Fibroblast of skin of right biceps (primary cell): ENCODE data around the gene PDGFRB.

Source experiments
- DNase-seq: peaks from one replicate; pipeline ENCODE4 v3.0.0-alpha.2; 2013

The PDGFRB gene

GRCh38 chr5:150143350-150144245, 12.0 kb downstream of the PDGFRB start:
- peak; percentile 96 for DNase-seq

DNA sequence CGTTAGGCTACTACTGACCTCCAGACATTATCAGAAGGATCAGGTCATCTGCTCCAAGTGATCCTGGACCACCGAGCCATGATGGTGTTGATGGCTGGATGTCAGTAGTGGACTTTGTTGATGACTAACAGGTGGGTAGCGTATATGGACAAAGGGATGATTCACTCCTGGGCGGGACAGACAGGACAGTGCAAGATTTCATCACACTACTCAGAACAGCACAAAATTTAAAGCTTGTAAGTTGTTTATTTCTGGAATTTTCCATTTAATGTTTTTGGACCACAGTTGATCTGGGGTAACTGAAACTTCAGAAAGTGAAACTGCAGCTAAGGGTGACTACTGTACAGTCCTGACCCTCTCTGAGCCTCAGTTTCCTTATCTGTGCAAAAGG, 12.7 kb downstream of the PDGFRB start:
- peak; percentile 90 for DNase-seq

- no peak for DNase-seq
Observed at GRCh38 chr5:150142185-150142958, 13.3 kb downstream of the PDGFRB start.

GRCh38 chr5:150141544-150142184, 14.0 kb downstream of the PDGFRB start:
- DNase-seq: peak; percentile 71

DNA sequence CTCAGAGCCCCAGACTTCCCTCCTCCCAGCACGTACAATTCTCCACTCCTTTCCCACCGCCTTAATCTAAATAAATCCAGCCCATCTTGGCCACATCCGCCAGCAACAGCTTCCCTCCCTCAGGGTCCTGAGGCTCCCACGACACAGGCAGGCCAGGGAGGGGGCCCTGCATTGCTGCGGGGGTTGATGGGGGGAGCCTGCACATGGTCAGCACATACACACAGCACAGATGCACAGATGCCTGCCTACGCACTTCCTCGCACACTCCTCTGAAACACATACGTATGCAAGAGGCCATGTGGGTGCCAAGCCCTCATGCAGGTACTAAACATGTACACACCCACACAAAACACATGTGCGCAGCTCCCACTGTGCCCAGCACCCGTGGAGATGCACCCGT, 14.8 kb downstream of the PDGFRB start:
- peak; percentile 79 for DNase-seq

GRCh38 chr5:150139334-150139733, 16.3 kb downstream of the PDGFRB start:
- peak; percentile 91 for DNase-seq

DNA sequence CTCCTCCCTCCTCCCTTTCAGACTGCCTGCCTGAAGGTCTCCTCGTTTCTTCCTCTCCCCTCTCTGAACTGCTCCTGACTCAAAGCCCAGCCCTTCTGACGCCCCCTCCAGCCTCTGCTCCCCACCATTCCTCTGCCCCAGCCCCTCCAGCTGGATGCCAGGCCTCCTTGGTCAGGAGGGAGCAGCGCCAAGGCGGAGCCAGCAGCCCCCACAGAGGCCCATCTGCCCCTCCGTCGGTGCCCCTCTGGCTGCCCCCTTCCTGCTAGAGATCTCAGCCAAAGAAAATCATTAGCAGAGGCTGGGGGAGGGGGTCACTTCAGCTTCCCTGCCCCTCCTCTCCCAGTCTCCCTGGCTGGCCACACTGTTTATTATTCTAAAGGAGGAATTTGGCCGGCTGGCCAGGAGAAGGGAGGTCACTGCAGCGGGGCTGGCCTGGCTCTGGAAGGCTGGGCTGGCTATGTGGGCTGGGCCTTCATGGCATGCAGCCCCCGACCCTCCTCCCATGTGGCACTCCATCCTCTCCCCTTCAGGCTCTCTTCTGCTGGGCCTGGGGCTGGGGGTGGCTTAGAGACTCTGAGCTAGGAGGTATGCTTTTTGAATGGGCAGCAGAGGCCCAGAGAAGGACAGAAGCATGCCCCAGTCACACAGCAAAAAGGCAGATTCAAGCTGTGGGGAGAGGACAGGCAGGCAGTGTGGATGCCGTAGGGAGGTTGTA, 16.9 kb downstream of the PDGFRB start:
- DNase-seq: peak; percentile 89

DNA sequence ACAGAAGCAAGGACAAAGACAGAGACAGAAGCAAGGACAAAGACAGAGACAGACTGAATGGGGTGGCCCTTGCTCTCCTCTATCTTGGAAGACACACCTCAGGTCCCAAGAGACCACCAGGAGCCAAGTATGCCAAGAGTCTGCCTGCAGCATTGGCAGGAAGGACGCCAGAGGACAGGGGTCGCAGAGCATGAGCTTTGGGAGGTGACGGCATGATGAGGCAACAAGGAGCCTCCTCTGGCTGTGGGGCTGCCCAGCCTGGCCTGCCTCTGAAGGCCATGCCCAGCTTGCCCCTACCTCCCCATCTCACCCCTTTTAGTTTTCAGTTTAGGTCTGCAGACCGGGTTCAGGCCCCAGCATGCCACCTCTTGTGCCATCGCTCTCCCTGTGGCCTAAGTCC, 17.6 kb downstream of the PDGFRB start:
- peak; percentile 53 for DNase-seq

GRCh38 chr5:150137168-150137957, 18.3 kb downstream of the PDGFRB start:
- DNase-seq: peak; percentile 81

GRCh38 chr5:150136305-150137167, 19.1 kb downstream of the PDGFRB start:
- DNase-seq: no peak

DNA sequence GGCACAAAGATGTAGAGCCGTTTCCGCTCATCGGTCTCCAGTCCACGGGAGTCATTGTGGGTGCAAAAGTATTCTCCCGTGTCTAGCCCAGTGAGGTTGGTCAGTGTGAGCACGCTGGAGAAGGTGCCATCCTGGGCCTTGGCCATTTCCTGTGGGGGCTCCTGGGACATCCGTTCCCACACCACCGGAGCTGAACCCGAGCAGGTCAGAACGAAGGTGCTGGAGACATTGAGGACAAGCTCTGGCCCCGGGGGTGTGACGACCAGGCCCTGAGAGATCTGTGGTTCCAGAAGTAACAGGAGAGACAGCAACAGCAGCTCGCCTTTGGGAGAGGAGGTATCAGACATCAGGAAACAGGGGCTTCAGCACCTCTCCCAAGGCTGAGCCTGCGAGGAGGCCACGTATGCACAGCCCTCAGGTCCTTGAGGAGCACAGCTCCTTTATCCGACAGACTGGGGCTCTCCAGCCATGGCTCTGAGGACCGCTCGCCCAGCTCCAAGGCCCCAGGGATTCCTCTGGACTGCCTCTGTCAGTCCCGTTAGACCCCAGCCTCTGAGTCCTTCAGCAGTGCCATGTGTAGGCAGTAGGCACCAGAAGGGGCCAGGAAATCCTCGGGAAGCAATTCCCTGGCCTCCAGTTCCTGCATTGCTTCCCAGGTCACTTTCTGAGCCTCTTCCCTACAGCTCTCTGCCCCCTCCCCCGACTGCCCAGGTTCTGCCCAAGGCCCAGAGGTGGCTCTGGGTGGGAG, 19.9 kb downstream of the PDGFRB start:
- no peak for DNase-seq

DNA sequence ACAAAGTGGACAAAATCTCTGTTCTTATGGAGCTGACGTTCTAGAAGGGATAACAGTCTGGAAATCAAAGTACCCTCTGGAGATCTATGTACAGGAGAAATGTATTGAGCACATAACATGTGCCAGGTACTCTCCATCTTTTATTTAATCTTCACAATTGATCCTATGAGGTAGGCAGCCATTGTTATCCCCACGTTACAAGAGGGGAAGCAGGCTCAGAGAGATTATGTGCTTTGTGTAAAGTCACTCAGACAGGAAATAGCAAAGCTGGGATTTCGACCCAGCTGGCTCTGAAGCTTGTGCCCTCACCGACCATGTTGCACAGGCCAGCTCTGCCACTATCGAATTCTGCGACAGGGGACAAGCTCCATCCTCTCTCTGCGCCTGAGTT, 21.5 kb downstream of the PDGFRB start:
- DNase-seq: no peak

DNA sequence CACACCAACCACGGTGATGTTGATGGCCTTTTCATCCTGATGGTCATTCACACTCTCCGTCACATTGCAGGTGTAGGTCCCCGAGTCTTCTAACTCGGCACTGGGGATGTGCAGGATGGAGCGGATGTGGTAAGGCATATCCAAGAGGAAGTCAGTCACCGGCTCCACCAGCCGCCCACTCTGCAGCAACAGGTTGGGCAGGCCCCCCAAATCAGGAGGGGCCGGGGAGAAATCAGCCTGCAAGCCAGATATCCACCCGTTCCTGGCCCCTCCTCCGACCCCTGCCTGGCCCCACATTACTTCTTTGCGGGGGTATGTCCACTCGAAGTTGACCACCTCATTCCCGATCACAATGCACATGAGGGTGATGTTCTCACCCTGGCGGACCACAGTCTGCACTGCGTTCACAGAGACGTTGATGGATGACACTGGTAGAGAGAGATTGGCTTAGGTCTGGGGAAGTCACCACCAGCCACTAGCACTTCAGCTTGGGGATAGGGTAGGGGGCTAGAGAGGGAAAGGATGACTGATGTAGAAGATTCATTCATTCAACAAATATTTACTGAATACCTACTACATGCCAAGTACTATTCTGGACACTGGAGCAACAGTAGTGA, 22.0 kb downstream of the PDGFRB start:
- DNase-seq: no peak

GRCh38 chr5:150132740-150133139, 22.9 kb downstream of the PDGFRB start:
- no peak for DNase-seq

DNA sequence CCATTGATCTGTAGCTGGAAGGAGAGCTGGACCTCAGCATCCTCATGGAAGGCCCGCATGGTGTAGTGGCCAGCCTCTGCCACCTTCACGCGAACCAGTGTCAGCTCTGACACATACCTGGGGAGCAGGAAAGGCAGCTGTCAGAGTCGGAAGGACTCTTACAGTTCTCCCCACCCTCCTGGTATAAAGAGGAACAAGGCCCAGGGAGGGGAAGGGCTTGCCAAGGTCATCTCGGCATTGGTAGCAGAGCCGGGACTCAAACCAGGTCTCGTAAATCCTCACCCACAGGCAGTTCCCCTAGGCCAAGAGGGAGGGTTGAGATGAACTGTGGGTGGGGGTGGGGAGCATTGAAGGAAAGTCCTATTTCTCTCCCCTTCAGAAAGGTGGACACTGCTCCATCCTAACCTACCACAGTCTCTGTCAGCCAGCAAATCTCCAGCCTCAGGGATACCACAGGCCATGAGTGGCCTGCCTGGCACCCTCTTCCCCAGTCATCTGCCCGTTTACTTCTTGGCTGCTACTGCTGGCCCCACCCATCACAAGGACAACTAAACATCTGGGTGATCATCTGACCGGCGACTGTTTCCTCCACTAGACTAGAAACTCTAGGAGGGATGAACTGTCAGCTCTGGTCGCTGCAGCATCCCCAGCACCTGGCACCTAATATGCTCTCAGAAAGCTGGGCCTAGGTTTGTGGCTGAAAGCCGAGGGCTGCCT, 23.5 kb downstream of the PDGFRB start:
- no peak for DNase-seq

GRCh38 chr5:150131461-150131860, 24.2 kb downstream of the PDGFRB start:
- no peak for DNase-seq

DNA sequence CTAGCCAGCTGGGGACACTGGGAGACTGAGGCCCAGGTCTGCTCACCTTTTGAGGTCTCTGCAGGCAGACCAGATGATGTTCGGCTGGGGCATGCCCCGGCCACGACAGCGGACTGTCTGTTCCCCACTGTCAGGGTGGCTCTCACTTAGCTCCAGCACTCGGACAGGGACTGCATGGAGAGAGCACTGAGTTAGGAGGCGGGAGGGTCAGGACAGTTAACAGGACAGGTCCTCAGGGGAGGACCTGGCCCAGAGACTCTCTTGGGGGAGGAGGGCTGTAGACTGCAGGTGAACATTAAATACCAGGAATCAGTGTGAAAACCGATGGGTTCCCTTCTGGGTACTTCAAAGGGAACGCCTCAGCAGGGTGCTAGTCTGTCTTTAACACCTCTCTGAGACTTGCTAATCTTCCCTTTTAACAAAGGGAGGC, 25.1 kb downstream of the PDGFRB start:
- DNase-seq: no peak

DNA sequence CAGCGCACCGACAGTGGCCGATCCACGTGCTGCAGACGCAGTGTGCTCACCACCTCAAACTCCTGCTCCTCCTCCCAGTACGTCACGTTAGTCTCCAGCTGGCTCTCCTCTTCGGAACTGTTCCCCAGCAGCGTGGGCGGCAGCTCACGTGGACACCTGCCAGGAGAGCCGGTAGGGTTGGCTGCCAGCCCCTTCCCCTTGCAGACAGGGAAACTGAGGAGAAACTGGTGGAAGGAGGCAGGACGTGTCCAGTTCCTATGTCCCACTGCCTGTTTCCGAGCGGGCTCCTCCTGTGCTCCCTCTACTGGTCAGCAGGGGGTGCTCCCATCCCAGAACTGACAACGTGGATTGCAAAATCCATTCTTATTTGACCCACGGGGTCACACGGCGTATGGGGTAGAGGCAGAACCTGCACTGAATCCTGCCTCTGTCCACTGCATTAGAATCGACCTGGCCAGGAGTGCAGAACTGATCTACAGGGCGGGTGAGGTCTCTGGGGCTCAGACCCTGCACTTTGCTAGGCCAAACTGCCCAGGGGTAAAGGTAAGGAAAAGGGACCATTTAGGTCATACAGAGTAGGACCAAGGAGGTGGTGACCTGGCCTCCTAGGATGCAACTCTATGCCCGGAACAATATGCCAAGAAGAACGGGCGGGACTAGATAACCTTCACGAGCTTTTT, 25.7 kb downstream of the PDGFRB start:
- peak; percentile 53 for DNase-seq

GRCh38 chr5:150129454-150129812, 26.2 kb downstream of the PDGFRB start:
- DNase-seq: no peak
